ENCODE data around the gene PPIL4. TPM values are rescaled to one million over a fixed set of nuclear protein-coding genes. Genes with fewer than 3 reads are reported as not detected.
"Not testable (repeated sequence)": the region's sequence is repeated elsewhere in the genome, so short reads cannot be mapped to it uniquely, and the experiment has no call there.

The PPIL4 gene
- total RNA-seq, 1 donor from 2014 or later: 20.4 TPM

DNA sequence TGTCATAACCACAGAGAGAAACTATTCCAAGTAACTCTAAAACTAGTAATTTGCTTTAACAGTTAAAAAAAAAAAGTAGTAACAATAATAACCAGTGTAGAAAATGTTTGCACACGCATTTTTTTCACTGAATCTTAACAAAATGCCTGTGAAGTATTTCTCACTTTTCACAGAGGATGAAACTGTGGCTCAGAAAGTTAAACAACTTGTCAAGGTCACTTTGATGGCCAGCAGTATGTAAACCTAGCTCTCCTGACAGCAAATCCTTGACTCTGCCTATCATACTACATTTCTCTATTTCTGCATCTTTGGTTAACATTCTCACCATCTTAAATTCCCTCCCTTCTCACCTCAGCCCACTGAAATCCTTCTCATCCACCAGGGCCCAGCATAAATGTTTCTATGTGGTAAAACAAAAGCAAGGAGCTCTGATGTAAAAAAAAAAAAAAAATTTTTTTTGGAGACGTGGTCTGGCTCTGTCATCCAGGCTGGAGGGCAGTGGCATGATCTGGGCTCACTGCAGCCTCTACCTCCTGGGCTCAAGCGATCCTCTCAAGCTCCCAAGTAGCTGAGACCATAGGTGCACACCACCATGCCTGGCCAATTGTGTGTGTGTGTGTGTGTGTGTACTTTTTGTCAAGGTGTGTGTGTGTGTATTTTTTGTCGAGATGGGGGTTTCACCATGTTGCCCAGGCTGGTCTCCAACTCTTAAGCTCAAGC is 34.9 kb downstream of the PPIL4 start:
- DNase-seq (ENCODE audit: low spot score): no peak
- Mint-ChIP-seq H3K36me3 (ENCODE audit: low read depth) (peaks cover 54% of the 10 kb centered on the region), H3K4me3 (ENCODE audit: low read depth) (no peak overlapping the region), H3K4me1 (ENCODE audit: low read depth) (peaks cover 30% of the 10 kb centered on the region), H3K9me3 (peaks cover 7% of the 10 kb centered on the region), H3K27ac (peak overlapping the region; percentile 36), H3K27me3 (ENCODE audit: low read depth) (no peaks in the 10 kb centered on the region)
- intact Hi-C loops (cut with micrococcal nuclease): no loop called here

DNA sequence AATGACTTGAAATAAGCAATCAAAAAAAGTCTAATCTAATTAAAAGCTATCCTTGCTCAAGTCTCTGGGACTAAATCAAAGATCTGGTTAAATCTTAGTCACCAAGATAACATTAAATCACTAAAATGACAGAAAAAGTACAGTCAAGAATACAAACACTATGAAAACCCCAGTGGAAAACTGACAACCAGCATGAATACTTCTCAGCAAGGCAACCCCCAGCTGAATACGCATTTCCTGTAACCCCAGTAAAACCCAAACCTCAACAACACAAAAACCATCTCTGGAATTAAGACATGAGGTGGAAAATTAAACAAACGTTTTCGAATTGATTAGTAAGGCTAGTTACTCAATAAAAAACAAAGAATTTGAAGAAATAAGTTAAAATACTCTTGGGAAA is 37.4 kb downstream of the PPIL4 start:
- Mint-ChIP-seq H3K9me3 (no peaks in the 10 kb centered on the region), H3K4me3 (ENCODE audit: low read depth) (no peak overlapping the region)

DNA sequence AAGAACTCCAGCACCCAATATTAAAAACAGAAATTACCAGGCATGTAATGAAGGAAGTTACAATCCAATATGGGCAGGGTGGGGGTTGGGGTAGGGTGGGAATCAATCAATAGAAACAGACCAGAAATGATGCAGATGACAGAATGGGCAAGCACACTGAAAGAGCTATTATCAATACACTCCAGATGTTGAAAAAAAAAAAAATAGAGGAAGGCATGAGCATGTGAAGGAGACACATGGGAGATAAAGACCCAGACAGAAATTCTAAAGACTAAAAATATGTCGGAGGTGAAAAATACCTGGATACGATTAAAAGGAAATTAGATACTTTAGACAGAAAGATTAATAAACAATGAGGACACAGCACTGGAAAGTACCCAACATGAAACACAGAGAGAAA is 42.0 kb downstream of the PPIL4 start:
- intact Hi-C loops (cut with micrococcal nuclease): no loop called here
- DNase-seq (ENCODE audit: low spot score): no peak
- no peaks in the 10 kb centered on the region for H3K27me3 Mint-ChIP-seq (ENCODE audit: low read depth)
- H3K36me3 Mint-ChIP-seq (ENCODE audit: low read depth): peaks cover 50% of the 10 kb centered on the region
- peak overlapping the region; percentile 6 for H3K27ac Mint-ChIP-seq
- no peak overlapping the region for H3K4me3 Mint-ChIP-seq (ENCODE audit: low read depth)
- no peaks in the 10 kb centered on the region for H3K9me3 Mint-ChIP-seq
- peaks cover 24% of the 10 kb centered on the region for H3K4me1 Mint-ChIP-seq (ENCODE audit: low read depth)

More for the DNA sequence above, 37.4 kb downstream of the PPIL4 start:
- no peak for DNase-seq (ENCODE audit: low spot score)
- intact Hi-C loops (cut with micrococcal nuclease): loop anchor here (1.0 to 2.0 kb wide), 5 partner anchors 9 to 476 kb away; partner anchors contain the start of gene ZC3H12D
- Mint-ChIP-seq H3K4me1 (ENCODE audit: low read depth) (peaks cover 27% of the 10 kb centered on the region), H3K27me3 (ENCODE audit: low read depth) (no peaks in the 10 kb centered on the region), H3K36me3 (ENCODE audit: low read depth) (peaks cover 54% of the 10 kb centered on the region), H3K27ac (peak overlapping the region; percentile 59)

DNA sequence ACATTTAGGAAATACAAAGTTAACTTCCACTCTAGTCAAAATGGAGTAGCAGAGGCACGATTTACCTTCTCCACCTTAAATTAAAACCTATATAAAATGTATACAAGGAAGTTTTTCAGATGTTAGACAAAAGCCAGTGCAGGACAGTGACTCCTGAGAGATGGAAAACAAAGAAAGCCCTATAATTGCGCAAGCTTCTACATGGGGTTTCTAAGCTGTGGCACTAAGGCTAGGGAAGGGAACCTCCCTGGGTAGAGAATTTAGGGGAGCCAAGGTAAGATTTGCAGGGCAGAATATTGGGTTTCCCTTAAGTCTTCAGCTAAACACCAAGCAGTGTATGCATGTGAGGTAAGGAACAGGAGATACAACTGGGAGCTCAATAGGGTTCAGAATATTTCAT is 42.6 kb downstream of the PPIL4 start:
- peaks cover 50% of the 10 kb centered on the region for H3K36me3 Mint-ChIP-seq (ENCODE audit: low read depth)
- no peaks in the 10 kb centered on the region for H3K9me3 Mint-ChIP-seq
- no peaks in the 10 kb centered on the region for H3K27me3 Mint-ChIP-seq (ENCODE audit: low read depth)
- intact Hi-C loops (cut with micrococcal nuclease): no loop called here
- no peak for DNase-seq (ENCODE audit: low spot score)
- no peak overlapping the region for H3K27ac Mint-ChIP-seq
- peaks cover 22% of the 10 kb centered on the region for H3K4me1 Mint-ChIP-seq (ENCODE audit: low read depth)
- H3K4me3 Mint-ChIP-seq (ENCODE audit: low read depth): no peak overlapping the region

DNA sequence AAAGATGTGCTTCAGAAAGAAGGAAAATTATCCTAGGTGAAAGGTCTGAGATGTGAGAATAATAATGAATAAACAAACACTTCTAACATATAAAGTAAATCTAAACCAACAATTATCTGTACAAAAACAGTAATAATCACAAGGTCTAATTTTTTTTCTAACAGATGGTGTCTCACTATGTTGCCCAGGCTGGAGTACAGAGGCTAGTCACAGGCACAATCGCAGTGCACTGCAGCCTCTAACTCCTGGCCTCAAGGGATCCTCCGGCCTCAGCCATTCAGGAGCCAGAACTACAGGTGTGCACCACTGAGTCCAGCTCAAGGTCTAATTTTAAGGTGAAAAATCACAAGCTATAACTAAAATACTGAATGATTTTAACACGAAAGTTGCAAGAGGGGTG is 44.1 kb downstream of the PPIL4 start:
- no peak overlapping the region for H3K4me3 Mint-ChIP-seq (ENCODE audit: low read depth)
- H3K36me3 Mint-ChIP-seq (ENCODE audit: low read depth): peaks cover 49% of the 10 kb centered on the region
- intact Hi-C loops (cut with micrococcal nuclease): loop anchor here (2.0 kb wide), 1 partner anchor 17 kb away; the partner anchor contains the start of gene ZC3H12D
- no peaks in the 10 kb centered on the region for H3K27me3 Mint-ChIP-seq (ENCODE audit: low read depth)
- peaks cover 26% of the 10 kb centered on the region for H3K4me1 Mint-ChIP-seq (ENCODE audit: low read depth)
- no peaks in the 10 kb centered on the region for H3K9me3 Mint-ChIP-seq
- H3K27ac Mint-ChIP-seq: peak overlapping the region; percentile 33
- no peak for DNase-seq (ENCODE audit: low spot score)

DNA sequence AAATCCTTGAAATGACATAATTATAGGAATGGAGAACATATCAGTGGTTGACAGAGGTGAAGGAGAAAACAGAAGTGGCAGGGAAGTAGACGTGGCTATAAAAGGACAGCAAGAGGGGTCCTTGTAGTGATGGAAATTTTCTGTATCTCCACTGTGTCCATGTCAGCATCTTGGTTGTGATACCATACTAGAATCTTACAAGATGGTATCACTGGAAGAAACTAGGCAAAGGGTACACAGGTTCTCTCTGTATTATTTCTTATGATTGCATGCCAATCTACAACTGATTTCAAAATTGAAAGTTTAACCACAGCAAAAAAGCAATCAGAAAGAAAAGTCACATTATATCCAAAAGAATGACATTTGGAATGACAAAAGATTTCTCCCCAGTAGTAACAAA is 44.6 kb downstream of the PPIL4 start:
- no peaks in the 10 kb centered on the region for H3K9me3 Mint-ChIP-seq
- no peak overlapping the region for H3K4me3 Mint-ChIP-seq (ENCODE audit: low read depth)
- H3K4me1 Mint-ChIP-seq (ENCODE audit: low read depth): peaks cover 31% of the 10 kb centered on the region
- intact Hi-C loops (cut with micrococcal nuclease): loop anchor here (2.0 kb wide), 1 partner anchor 16 kb away; the partner anchor contains the start of gene ZC3H12D
- H3K27ac Mint-ChIP-seq: no peak overlapping the region
- H3K36me3 Mint-ChIP-seq (ENCODE audit: low read depth): peaks cover 49% of the 10 kb centered on the region
- no peaks in the 10 kb centered on the region for H3K27me3 Mint-ChIP-seq (ENCODE audit: low read depth)
- DNase-seq (ENCODE audit: low spot score): no peak

DNA sequence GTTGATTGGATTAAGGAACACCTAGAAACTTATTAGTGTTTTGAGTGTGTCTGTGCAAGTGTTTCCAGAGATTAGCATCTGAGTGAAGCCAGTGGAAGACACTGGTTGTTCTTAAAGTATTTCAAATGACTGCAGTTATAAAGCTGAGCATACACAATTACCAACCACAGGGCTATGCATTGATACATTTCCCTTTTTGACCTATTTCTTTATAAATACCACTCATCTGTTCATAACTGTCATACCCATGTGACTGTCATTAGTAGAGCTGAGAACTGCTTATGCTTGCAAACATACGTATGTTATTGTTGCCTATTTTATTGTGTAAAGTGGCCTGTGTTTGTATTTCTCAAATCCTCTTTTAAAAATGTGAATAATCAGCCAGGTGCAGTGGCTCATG is 45.7 kb downstream of the PPIL4 start:
- DNase-seq (ENCODE audit: low spot score): no peak

DNA sequence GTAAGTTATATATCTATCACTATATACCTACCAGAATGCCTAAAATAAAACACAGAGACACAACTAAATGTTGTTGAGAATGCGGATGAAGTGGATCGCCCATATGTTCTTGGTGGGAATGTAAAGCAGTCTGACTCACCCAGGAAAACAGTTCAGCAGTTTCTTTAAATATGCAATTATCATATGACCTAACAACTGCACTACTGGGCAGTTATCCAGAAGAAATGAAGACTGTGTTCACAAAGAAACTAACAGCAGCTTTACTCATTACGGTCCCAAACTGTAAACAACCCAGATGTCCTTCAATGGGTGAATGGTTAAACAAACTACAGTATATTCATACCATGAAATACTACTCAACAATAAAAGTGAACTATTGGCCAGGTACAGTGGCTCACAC is 46.8 kb downstream of the PPIL4 start:
- no peak for DNase-seq (ENCODE audit: low spot score)
- Mint-ChIP-seq H3K27me3 (ENCODE audit: low read depth) (no peaks in the 10 kb centered on the region), H3K9me3 (no peaks in the 10 kb centered on the region), H3K4me3 (ENCODE audit: low read depth) (no peak overlapping the region), H3K36me3 (ENCODE audit: low read depth) (peaks cover 35% of the 10 kb centered on the region), H3K4me1 (ENCODE audit: low read depth) (peaks cover 48% of the 10 kb centered on the region), H3K27ac (peak overlapping the region; percentile 33)
- intact Hi-C loops (cut with micrococcal nuclease): loop anchor here (5.0 kb wide), 3 partner anchors 287 to 742 kb away; no protein-coding TSS in a partner anchor

More for the DNA sequence above, 45.7 kb downstream of the PPIL4 start:
- intact Hi-C loops (cut with micrococcal nuclease): loop anchor here (2.0 kb wide), 1 partner anchor 15 kb away; the partner anchor contains the start of gene ZC3H12D
- no peaks in the 10 kb centered on the region for H3K27me3 Mint-ChIP-seq (ENCODE audit: low read depth)
- H3K4me3 Mint-ChIP-seq (ENCODE audit: low read depth): no peak overlapping the region
- no peak overlapping the region for H3K27ac Mint-ChIP-seq
- peaks cover 41% of the 10 kb centered on the region for H3K4me1 Mint-ChIP-seq (ENCODE audit: low read depth)
- peaks cover 39% of the 10 kb centered on the region for H3K36me3 Mint-ChIP-seq (ENCODE audit: low read depth)
- H3K9me3 Mint-ChIP-seq: no peaks in the 10 kb centered on the region

DNA sequence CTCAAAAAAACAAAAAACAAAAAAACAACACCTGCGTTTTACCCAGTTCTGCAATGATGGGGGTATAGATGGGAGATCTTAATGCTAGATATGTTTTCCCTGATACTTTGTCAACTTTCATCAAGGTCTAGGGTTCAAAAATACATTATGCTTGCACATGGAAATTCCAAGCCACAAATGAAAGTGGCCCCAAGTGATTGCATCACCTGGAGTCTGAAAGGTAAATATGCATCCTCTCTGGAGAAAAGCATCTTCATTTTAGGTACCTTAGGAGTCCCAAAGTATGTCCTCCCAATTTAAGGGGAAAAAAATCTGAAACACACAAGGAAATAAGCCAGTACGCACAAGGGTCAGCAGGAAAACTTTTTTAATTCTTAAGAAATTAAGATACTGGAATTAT is 48.5 kb downstream of the PPIL4 start:
- Mint-ChIP-seq H3K36me3 (ENCODE audit: low read depth) (peaks cover 27% of the 10 kb centered on the region), H3K4me3 (ENCODE audit: low read depth) (no peak overlapping the region), H3K9me3 (no peaks in the 10 kb centered on the region), H3K4me1 (ENCODE audit: low read depth) (peaks cover 61% of the 10 kb centered on the region), H3K27me3 (ENCODE audit: low read depth) (no peaks in the 10 kb centered on the region), H3K27ac (peak overlapping the region; percentile 88)
- intact Hi-C loops (cut with micrococcal nuclease): loop anchor here (5.0 kb wide), 3 partner anchors 285 to 740 kb away; no protein-coding TSS in a partner anchor
- DNase-seq (ENCODE audit: low spot score): no peak

DNA sequence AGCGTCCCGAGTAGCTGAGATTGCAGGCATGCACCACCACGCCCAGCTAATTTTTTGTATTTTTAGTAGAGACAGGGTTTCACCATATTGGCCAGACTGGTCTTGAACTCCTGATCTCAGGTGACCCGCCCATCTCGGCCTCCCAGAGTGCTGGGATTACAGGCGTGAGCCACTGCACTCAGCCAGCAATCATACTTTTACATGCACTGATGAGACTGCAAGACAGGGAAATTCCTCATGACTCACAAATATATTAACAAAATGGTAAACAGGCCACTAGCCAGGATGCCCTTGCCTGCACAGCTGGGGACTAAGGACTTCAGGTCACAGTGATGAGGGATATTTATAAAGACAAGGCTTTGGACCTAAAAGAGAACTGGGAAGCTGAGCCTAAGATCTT is 49.2 kb downstream of the PPIL4 start:
- Mint-ChIP-seq H3K4me1 (ENCODE audit: low read depth) (peaks cover 62% of the 10 kb centered on the region), H3K36me3 (ENCODE audit: low read depth) (peaks cover 22% of the 10 kb centered on the region), H3K27ac (peak overlapping the region; percentile 88)
- H3K4me3 Mint-ChIP-seq (ENCODE audit: low read depth); H3K27me3 Mint-ChIP-seq (ENCODE audit: low read depth); H3K9me3 Mint-ChIP-seq; DNase-seq (ENCODE audit: low spot score): not testable (repeated sequence)
- intact Hi-C loops (cut with micrococcal nuclease): loop anchor here (5.0 kb wide), 3 partner anchors 284 to 739 kb away; no protein-coding TSS in a partner anchor

DNA sequence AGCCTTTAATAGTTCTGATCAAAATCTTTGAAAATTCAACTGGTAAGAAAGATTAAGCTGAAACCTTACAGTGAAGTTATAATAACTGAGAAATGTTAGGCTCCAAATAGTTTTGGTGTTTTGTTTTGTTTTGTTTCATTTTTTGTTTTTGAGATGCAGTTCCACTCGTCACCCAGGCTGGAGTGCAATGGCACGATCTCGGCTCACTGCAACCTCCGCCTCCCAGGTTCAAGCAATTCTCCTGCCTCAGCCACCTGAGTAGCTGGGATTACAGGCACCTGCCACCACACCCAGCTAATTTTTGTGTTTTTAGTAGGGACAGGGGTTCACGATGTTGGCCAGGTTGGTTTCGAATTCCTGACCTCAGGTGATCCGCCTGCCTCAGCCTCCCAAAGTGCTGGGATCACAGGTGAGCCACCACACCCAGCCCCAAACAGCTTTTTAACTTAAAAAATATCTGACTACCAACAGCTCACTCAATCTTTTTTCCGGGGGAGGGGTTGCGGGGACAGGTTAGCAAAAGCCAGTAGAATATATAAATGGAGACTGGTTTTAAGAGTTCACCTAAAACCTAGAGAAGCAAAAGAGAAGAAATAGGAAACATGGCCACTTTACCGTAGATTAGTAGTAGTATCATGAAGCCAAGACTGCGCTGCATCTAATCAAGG is 50.4 kb downstream of the PPIL4 start:
- H3K27me3 Mint-ChIP-seq (ENCODE audit: low read depth); H3K9me3 Mint-ChIP-seq; DNase-seq (ENCODE audit: low spot score): not testable (repeated sequence)
- H3K4me1 Mint-ChIP-seq (ENCODE audit: low read depth): peaks cover 61% of the 10 kb centered on the region
- peak overlapping the region; percentile 88 for H3K27ac Mint-ChIP-seq
- peak overlapping the region; percentile 22 for H3K4me3 Mint-ChIP-seq (ENCODE audit: low read depth)
- intact Hi-C loops (cut with micrococcal nuclease): loop anchor here (1.0 to 5.0 kb wide), 6 partner anchors 10 to 738 kb away; partner anchors contain the start of gene ZC3H12D
- H3K36me3 Mint-ChIP-seq (ENCODE audit: low read depth): peaks cover 19% of the 10 kb centered on the region

DNA sequence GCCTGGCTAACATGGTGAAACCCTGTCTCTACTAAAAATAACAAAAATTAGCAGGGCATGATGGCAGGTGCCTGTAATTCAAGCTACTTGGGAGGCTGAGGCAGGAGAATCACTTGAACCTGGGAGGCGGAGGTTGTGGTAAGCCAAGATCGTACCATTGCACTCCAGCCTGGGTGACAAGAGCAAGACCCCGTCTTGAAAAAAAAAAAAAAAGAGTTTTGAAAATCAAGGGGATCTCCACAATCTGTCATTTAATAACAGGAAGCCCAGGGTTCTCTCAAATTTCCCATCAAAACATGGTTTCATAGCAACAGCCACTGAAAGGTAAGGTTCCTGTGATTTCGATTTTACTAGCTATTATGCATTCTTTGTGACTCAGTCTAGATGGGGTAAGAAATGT is 51.0 kb downstream of the PPIL4 start:
- H3K27ac Mint-ChIP-seq: peak overlapping the region; percentile 88
- not testable (repeated sequence) for H3K9me3 Mint-ChIP-seq; H3K27me3 Mint-ChIP-seq (ENCODE audit: low read depth)
- intact Hi-C loops (cut with micrococcal nuclease): loop anchor here (1.0 to 5.0 kb wide), 6 partner anchors 10 to 738 kb away; partner anchors contain the start of gene ZC3H12D
- H3K4me3 Mint-ChIP-seq (ENCODE audit: low read depth): peak overlapping the region; percentile 22
- DNase-seq (ENCODE audit: low spot score): peak; percentile 49
- H3K4me1 Mint-ChIP-seq (ENCODE audit: low read depth): peaks cover 59% of the 10 kb centered on the region
- H3K36me3 Mint-ChIP-seq (ENCODE audit: low read depth): peaks cover 14% of the 10 kb centered on the region

Measured in activated T-helper 2 cell treated with anti-CD3 and anti-CD28 coated beads, Interferon-gamma antibody, Interleukin-2, Interleukin-4, amounts not matched to agents 10 μg/mL and 5 μg/mL and 100 μg/mL, durations not matched to agents 14 hours and 24 hours and 36 hours (primary cell).